Rectal smooth muscle tissue (tissue), 1 donor: ENCODE results near the gene UHRF2.

ENCODE experiments used
- H3K27ac ChIP-seq: one replicate; pipeline ENCODE4 v1.7.0; 2013; ENCODE audit warnings: low read depth, low read length, inconsistent platforms
- H3K27me3 ChIP-seq: one replicate; pipeline ENCODE4 v1.7.0; 2013; ENCODE audit warnings: low read length; ENCODE audit not compliant: control insufficient read depth, insufficient read depth
- H3K36me3 ChIP-seq: one replicate; pipeline ENCODE4 v1.7.0; 2013; ENCODE audit warnings: low read length; ENCODE audit not compliant: control insufficient read depth, insufficient read depth
- H3K4me1 ChIP-seq: one replicate; pipeline ENCODE4 v1.7.0; 2013; ENCODE audit warnings: low read length; ENCODE audit not compliant: control insufficient read depth, insufficient read depth
- H3K4me3 ChIP-seq: one replicate; pipeline ENCODE4 v1.7.0; 2013; ENCODE audit warnings: low read length
- H3K9ac ChIP-seq: one replicate; pipeline ENCODE4 v1.7.0; 2013; ENCODE audit warnings: low read length

Gene UHRF2

GRCh38 chr9:6553866-6554265, 140.9 kb downstream of the UHRF2 start:
- no peak overlapping the region for H3K27ac ChIP-seq
- no peaks in the 10 kb centered on the region for H3K4me1 ChIP-seq
- no peak overlapping the region for H3K9ac ChIP-seq
- H3K27me3 ChIP-seq: no peaks in the 10 kb centered on the region
- no peak overlapping the region for H3K4me3 ChIP-seq
- no peaks in the 10 kb centered on the region for H3K36me3 ChIP-seq
